ENCODE results near the gene TMEM201. TPM values are rescaled to one million over a fixed set of nuclear protein-coding genes. Genes with fewer than 3 reads are reported as not detected.

TMEM201 gene
- total and polyA plus RNA-seq, 9 donors, result 1.6 to 20.8 (median 15.6) TPM

- no peaks in the 10 kb centered on the region for H3K36me3 ChIP-seq
- H3K27me3 ChIP-seq, result no peaks in the 10 kb centered on the region
- no peak for DNase-seq
- no peaks in the 10 kb centered on the region for H3K4me1 ChIP-seq (ENCODE audit: insufficient read depth)
- WGBS, 3 donors, result 81 to 89% (median 84%) methylated on average over 21 of the region's 21 CpGs
- no peaks in the 10 kb centered on the region for H3K9me3 ChIP-seq
- H3K4me3 ChIP-seq, result no peak overlapping the region
- H3K27ac ChIP-seq, result no peak overlapping the region
- TF ChIP-seq EP300 (IDR thresholded peaks at IDR 0.05) (no peak), CTCF (IDR thresholded peaks at IDR 0.05) (no peak), POLR2A (IDR thresholded peaks at IDR 0.05) (no peak)
- intact Hi-C loops (cut with DNase I), result no loop called here
Measured at GRCh38 chr1:9606458-9606857, 17.7 kb downstream of the TMEM201 start.

GRCh38 chr1:9606948-9607347 is 18.2 kb downstream of the TMEM201 start:
- Histone ChIP-seq H3K4me3 (no peak overlapping the region), H3K4me1 (ENCODE audit: insufficient read depth) (no peaks in the 10 kb centered on the region), H3K36me3 (no peaks in the 10 kb centered on the region), H3K9me3 (no peaks in the 10 kb centered on the region), H3K27ac (no peak overlapping the region), H3K27me3 (no peaks in the 10 kb centered on the region)
- WGBS, 3 donors, result 60 to 81% (median 75%) methylated on average over 10 of the region's 10 CpGs
- DNase-seq, result no peak
- TF ChIP-seq CTCF (IDR thresholded peaks at IDR 0.05) (no peak), EP300 (IDR thresholded peaks at IDR 0.05) (no peak), POLR2A (IDR thresholded peaks at IDR 0.05) (no peak)
- intact Hi-C loops (cut with DNase I), result no loop called here

- H3K9me3 ChIP-seq, result no peaks in the 10 kb centered on the region
- no peak overlapping the region for H3K4me3 ChIP-seq
- no peak overlapping the region for H3K27ac ChIP-seq
- TF ChIP-seq CTCF (IDR thresholded peaks at IDR 0.05), result no peak
- TF ChIP-seq EP300 (IDR thresholded peaks at IDR 0.05), result no peak
- H3K4me1 ChIP-seq (ENCODE audit: insufficient read depth), result no peaks in the 10 kb centered on the region
- intact Hi-C loops (cut with DNase I), result no loop called here
- DNase-seq, result no peak
- H3K36me3 ChIP-seq, result no peaks in the 10 kb centered on the region
- WGBS, 3 donors, result 87 to 89% (median 88%) methylated on average over 19 of the region's 19 CpGs
- H3K27me3 ChIP-seq, result no peaks in the 10 kb centered on the region
Measured at GRCh38 chr1:9607352-9607751, 18.6 kb downstream of the TMEM201 start.

GRCh38 chr1:9609998-9610397 is 21.3 kb downstream of the TMEM201 start:
- WGBS, 3 donors, result 81 to 89% (median 88%) methylated on average over 5 of the region's 5 CpGs
- Histone ChIP-seq H3K27me3 (no peaks in the 10 kb centered on the region), H3K27ac (no peak overlapping the region), H3K4me1 (ENCODE audit: insufficient read depth) (no peaks in the 10 kb centered on the region), H3K36me3 (no peaks in the 10 kb centered on the region), H3K4me3 (no peak overlapping the region), H3K9me3 (no peaks in the 10 kb centered on the region)
- TF ChIP-seq EP300 (IDR thresholded peaks at IDR 0.05), result no peak
- no peak for TF ChIP-seq CTCF (IDR thresholded peaks at IDR 0.05)
- DNase-seq, result no peak
- intact Hi-C loops (cut with DNase I), result no loop called here

- Histone ChIP-seq H3K4me3 (no peak overlapping the region), H3K27me3 (no peaks in the 10 kb centered on the region), H3K9me3 (no peaks in the 10 kb centered on the region), H3K27ac (no peak overlapping the region), H3K36me3 (no peaks in the 10 kb centered on the region), H3K4me1 (ENCODE audit: insufficient read depth) (no peaks in the 10 kb centered on the region)
- 86 to 88% (median 87%) methylated on average over 25 of the region's 25 CpGs for WGBS, 3 donors
- DNase-seq, result no peak
- intact Hi-C loops (cut with DNase I), result no loop called here
- TF ChIP-seq POLR2A (IDR thresholded peaks at IDR 0.05), result no peak
- TF ChIP-seq CTCF (IDR thresholded peaks at IDR 0.05), result no peak
- no peak for TF ChIP-seq EP300 (IDR thresholded peaks at IDR 0.05)
Measured at GRCh38 chr1:9610548-9610947, 21.8 kb downstream of the TMEM201 start.

Measured in ovary (tissue), 9 donors.